AG04449 (cell line): ENCODE data around the gene EEFSEC.

Experiments used
- CTCF ChIA-PET: fragments of 350-600 bp; formaldehyde crosslinking; extraction: SDS; loops from one replicate; lab custom pipeline; 2021; ENCODE audit warnings: antibody characterized with exemption; lab: Yijun Ruan, JAX
- POLR2A ChIA-PET: fragments of 400-600, 350-600 bp; formaldehyde crosslinking; extraction: SDS; loops from one replicate; lab custom pipeline; 2020; ENCODE audit warnings: antibody characterized with exemption, inconsistent platforms; lab: Yijun Ruan, JAX
- DNase-seq: peaks from one replicate; pipeline ENCODE4 v3.0.0-alpha.2; 2010; ENCODE audit warnings: low read depth, low spot score
- H3K4me3 ChIP-seq: 2 replicates; pipeline ENCODE4 v1.5.1; 2011; ENCODE audit warnings: low read depth, mild to moderate bottlenecking, control low read depth, low read length
- CTCF ChIP-seq: IDR thresholded peaks from one replicate; pipeline ENCODE4 v1.5.1; 2011; ENCODE audit warnings: mild to moderate bottlenecking, moderate library complexity, low read length, control low read depth, inconsistent platforms; ENCODE audit not compliant: insufficient read depth; ENCODE audit errors: missing control alignments

The EEFSEC gene

GRCh38 chr3:128405554-128406277 is 252.4 kb downstream of the EEFSEC start:
- CTCF ChIA-PET = interaction anchor here (0.8 to 1.6 kb wide), 4 partner anchors 10 to 204 kb away, joined by 3 to 4 read pairs (median 3); no protein-coding TSS in a partner anchor
- POLR2A ChIA-PET = no interaction called here
- TF ChIP-seq CTCF = no peak
- no peak overlapping the region for H3K4me3 ChIP-seq
- no peak for DNase-seq

GRCh38 chr3:128407247-128407646 is 254.0 kb downstream of the EEFSEC start:
- TF ChIP-seq CTCF = no peak
- CTCF ChIA-PET = interaction anchor here (0.7 to 1.6 kb wide), 3 partner anchors 12 to 201 kb away, joined by 3 read pairs; no protein-coding TSS in a partner anchor
- no peak overlapping the region for H3K4me3 ChIP-seq
- no peak for DNase-seq
- POLR2A ChIA-PET = no interaction called here

- ChIA-PET POLR2A (no interaction called here), CTCF (interaction anchor here (1.0 to 1.4 kb wide), 3 partner anchors 8 to 201 kb away, joined by 3 read pairs; no protein-coding TSS in a partner anchor)
- TF ChIP-seq CTCF = no peak
- DNase-seq = no peak
- no peak overlapping the region for H3K4me3 ChIP-seq
Observed at GRCh38 chr3:128408012-128408692, 254.9 kb downstream of the EEFSEC start.

- ChIA-PET POLR2A (no interaction called here), CTCF (interaction anchor here (0.9 to 1.4 kb wide), 4 partner anchors 7 to 200 kb away, joined by 3 read pairs; no protein-coding TSS in a partner anchor)
- no peak for DNase-seq
- no peak overlapping the region for H3K4me3 ChIP-seq
- TF ChIP-seq CTCF = peak; percentile 49
Observed at GRCh38 chr3:128408693-128409623, 255.7 kb downstream of the EEFSEC start.

GRCh38 chr3:128409624-128410581 is 256.6 kb downstream of the EEFSEC start:
- CTCF ChIA-PET = interaction anchor here (0.9 kb wide), 1 partner anchor 16 kb away, joined by 3 read pairs; no protein-coding TSS in a partner anchor
- no peak for TF ChIP-seq CTCF
- H3K4me3 ChIP-seq = no peak overlapping the region
- POLR2A ChIA-PET = no interaction called here
- no peak for DNase-seq
